ENCODE data around the gene ZMIZ1.

Gene ZMIZ1

DNA sequence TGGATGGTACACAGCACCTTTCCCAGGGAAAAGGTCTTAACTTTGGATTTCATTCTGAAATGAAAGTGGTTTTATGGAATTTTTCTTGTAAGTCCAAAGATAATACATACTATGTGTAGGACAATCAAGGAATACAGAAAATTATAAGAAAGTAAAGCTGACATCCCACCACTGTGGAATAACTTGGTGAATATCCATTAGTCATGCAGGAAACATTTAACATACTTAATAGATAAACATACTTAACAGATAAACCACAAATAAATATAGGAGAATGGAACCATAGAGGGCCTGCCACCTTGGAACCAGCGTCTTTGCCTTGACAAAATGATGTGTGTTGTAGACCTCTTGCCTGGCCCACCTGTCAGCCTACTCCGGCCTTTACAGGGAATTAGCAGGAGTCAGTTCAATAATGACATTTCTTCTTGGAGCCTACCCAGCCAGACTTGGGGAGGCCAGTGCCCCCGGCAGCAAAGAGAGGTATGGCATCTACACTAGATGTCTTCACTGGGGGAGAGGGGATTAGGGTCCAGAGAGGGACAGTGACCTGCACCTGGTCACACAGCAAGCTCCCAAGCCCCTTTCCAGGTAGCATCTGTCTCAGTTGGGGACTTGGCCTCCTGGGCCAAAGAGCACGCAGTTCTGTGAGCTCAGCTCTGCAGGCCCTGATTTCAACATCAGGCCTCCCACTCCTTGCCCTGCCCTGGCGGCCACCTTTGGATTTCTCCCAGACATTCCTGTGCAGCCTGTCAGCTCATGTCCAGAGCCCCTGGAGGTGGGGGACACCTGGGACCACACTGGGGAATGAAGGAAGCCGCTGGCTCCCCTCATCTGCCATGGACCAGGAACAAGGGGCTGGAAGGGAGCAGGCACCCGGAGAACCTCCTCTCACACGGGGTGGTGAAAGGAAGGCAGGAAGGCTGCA lies 165.9 kb downstream of the ZMIZ1 start:
- DNase-seq (ENCODE audit: low spot score): no peak

DNA sequence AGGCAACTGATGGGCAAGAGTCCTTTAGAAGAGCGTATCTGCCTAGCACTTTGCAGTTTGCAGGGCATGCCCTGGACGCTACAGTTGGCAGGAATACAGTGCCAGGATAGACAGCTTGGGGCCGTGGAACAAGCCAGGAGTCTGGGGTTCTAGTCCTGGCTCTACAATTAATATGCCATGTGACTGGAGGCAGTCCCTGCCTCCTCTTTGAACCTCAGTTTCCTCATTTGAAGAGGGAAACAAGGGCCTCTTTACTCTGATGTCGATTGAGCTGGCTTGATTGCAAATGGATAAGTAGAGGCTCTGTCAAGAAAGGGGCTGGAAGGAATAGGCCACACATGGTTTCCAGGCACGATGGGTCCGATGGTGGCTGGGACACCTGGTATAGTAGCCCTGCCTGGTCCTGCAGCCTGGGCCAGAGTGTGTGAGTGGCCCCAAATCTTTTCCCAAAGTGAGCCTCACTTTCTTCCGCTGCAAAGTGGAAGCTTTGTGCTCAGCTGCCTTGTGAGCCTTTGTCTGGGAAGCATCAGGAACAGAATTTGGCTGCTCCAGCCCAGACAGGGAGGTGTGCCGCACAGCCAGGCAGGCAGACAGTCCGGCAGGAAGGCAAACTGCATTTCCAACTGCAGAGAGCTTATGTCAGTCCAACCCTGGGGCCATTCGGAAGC lies 167.1 kb downstream of the ZMIZ1 start:
- no peak for DNase-seq (ENCODE audit: low spot score)

DNA sequence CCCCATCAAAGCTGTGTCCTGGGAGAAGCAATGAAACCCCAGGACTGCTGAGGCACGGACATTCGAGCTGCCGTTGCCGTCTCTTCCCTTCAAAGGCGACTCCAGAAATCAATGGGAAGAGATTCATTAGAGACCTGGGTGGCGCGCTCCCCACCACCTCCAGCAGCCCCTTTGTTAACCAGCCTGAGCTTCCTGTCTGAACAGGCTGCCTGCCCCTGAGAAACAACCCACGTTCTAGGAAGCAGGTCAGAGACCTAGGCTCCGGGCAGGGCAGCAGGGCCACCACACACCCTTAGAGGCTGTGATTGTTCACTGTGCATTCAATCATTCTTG lies 167.6 kb downstream of the ZMIZ1 start:
- no peak for DNase-seq (ENCODE audit: low spot score)

DNA sequence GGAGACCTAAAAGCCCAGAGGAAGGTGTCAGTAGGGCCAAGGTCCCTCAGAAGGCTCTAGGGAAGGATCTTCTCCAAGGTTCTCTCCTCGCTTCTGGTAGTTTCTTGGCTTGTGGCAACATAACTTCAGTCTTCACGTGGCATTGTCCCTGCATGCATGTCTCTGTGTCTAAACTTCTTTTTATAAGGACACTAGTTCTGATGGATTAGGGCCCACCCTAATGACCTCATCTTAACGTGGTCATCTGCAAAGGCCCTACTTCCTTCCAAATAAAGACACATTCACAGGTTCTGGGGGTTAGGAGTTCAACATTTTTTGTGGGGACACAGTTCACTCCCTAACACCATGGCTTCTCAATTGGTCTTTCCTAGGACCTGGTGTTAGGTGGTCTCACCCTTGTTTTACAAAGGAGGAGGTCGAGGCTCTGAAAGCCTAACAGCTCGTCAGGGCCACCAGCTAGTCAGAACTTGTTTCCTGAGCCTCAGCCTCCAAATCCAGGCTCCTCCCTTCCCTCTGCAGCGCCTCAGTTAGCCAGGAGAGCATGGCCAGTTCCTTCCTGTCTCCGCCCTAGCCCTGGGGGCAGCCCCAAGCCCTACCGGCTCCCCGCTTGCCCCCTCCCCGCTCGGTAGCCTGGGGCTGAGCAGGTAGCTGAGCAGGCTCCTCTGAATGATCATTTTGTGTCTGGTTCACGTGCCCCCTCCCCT lies 168.8 kb downstream of the ZMIZ1 start:
- no peak for DNase-seq (ENCODE audit: low spot score)

DNA sequence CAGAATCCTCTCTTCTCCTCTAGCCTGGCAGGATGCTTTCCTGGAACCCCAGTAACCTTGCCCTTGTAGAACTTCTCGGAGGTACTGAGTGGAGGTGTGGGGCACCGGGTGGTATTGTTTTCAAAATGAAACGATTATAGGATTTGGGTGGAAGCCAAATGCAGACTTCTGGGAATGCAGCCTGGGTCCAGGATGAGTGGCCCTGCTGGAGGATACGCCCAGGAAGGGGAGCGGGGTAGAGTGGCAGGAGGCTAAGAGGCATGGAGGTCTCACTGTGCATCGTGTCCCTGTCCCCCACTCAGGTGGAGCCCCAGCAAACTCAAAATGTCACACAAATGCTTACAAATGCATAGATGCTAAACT lies 169.4 kb downstream of the ZMIZ1 start:
- DNase-seq (ENCODE audit: low spot score): no peak

DNA sequence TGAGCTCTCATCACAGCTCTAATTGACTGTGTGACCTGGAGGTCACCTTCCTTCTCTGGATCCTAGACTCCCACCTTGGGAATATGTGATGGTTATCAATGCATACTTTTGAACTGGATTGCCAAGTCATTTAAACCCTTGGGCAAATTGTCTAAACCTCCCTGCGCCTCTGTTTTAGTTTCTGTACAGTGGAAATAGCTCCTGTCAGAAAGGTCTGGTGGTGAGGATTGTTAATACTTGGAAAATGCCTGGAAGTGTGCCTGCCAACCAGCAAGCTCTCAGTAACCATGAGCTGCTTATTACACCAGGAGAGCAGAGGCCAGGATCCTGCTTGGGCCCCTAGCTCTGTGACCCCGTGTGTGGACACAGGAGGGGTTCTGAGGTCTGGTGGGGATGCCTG lies 169.8 kb downstream of the ZMIZ1 start:
- no peak for DNase-seq (ENCODE audit: low spot score)

DNA sequence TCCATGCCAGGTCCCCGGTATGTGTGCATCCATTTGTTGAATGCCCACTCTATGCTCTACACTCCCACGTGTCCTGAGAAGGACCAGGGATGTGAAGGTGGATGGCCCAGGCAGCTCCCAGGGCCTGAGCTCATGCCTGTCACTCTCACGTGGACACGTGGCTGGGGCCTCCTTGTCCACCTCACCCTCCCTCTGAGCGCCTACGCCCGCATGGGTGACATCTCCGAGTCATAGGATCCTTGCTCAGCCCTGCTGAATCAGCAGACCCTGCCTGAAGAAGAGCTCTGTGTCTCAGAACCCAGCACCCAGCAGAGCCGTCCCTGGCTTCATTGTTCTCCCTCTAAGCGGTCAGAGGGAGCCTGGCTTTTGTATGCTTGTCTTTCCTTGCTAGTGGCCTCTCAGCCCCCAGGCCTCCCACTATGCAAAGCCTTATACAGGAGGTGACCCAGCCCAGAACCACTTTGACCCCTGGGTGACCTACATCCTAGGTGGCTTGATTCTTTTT lies 170.6 kb downstream of the ZMIZ1 start:
- DNase-seq (ENCODE audit: low spot score): no peak

DNA sequence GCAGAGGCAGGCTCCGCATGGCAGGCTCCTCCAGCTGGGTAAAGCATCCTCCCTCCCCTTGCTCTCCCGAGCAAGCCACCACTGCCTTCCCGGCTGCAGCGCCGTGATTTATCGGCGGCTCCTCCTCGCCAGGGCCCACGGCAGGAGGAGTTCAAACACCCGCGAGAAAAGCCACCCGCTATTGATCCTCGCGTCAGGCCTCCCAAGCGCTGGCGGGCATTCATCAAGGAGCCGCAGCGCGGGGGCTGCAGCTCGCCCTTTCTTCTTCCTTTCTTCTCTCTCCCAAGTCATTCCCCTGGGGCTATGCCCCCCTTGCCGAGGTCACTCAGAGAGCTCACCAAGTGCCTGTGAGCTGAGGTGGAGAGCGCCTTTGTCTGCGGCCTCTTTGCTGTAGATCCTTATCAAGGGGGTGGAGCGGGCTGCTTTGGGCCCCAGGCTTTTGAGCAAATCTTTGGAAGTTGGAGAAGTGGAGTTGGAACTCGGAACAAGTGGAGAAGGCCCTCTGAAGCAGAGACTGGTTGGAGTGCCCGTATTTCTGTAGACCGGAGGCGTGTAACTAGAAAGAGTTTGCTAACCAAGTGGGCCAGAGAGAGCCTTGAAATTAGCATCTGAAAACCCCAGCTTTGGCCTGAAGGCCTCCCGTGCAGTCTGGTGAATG lies 171.3 kb downstream of the ZMIZ1 start:
- no peak for DNase-seq (ENCODE audit: low spot score)

DNA sequence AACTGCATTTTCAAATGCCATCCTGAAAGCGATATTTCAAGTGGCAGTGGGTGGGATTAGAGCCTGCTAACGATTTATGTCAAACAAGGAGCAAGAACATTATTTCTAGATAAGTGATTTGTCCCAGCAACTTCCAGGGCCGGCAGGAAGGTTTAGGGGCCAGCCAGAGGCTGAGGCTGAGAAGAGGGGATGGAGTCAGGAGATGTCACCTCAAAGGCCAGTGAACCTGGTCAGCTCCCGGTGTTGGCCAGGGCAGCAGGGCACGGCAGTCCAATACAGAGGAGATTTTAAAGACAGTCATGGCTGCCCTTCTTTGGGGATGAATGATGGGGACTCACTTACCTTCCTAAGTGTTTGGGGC lies 172.8 kb downstream of the ZMIZ1 start:
- DNase-seq (ENCODE audit: low spot score): no peak

DNA sequence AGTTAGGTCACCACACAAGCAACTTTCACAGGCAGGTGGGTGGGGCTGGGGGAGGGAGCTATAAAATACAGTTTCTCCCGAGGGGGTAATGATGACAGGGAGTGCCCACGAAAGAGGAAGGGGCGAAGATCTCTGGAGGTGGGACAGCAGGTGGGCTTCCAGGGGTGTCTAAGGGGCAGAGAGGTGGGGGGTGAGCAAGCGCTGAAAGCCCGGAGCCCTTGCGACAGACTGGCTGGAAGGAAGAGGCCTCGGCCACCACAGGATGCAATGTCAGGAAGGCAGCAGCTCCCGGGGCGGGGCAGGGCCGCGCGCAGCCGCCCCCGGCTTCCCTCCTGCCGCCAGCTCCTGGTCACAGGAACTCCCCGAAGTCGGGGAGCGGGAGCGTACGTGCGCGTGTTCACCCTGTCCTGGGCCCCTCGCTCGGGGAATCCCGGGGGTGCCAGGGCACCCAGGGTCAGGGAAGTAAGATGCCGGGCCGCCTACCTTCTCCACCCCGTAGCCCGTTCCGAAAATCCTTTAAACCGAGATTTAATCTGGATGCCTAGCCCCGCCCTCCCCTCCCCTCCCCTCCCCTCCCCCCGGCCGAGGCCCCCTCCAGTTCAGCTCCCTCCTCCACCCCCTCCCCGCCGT lies 173.3 kb downstream of the ZMIZ1 start:
- no peak for DNase-seq (ENCODE audit: low spot score)

DNA sequence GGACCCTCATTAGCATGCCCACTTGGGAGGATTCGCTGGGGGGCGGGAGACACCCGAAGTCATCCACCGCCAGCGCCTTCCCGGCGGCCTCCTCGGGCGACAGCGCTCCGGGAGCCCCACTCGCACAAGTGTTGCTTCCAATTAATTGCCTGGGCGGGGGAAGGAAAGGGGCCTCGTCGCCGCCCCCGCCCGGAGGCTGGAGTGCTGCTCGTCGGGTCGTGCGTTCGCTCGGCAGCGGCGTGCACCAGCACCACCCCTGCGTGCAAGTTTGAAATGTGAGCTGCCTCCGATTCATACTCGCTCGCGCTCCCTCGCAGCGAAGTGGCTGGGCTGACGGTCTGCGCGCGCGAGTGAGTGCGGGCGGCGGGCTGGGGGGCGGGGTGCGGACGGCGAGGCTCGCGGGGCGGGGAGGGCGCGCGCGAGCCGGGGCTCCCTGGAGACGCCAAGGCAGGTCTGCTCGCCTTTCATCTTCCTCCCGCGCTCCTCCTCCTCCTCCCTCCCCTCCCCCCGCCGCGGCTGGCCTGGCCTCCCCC lies 173.9 kb downstream of the ZMIZ1 start:
- DNase-seq (ENCODE audit: low spot score): peak; percentile 43

DNA sequence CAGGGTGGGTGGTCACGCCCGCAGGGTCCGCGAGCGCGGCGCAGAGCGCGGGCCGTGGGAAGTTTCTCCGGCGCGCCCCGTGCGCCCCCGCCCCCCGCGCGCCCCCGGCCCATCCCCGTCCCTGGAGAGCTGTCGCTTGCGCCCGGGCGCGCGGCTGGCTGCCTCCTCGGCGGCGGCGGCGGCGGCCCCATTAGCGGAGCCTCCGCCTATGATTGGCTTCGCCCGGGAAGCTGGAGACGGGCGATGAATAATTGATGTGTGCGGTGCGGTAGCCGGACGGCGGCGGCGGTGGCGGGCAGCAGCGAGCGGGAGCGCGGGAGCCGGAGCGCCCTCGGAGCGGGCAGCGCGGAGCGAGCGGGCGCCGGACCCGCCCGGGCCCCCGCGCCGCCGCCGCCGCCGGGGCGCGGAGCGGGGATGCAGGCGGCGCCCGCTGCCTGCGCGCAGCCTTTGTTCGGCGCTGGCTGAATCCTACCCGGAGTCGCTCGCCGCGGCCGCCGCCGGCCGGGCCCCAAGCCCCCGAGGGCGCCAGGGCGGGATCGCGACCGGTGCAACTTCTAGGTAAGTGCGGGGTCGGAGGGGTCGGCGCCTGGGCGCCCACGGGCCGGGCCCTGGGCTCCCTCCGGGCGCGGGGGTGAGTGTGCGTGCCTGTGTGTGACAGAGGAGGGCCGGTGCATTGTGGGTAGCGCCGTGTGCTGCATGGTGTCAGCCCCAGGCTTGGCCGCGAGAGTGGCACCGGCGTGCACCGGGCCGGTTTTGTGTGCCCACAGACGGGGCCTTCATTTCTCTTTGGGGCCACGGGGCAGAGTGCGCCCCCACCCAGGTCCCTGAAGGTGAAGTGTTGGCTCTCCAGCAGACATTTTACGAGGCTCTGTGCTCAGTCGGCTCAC lies 174.7 kb downstream of the ZMIZ1 start:
- peak; percentile 50 for DNase-seq (ENCODE audit: low spot score)

DNA sequence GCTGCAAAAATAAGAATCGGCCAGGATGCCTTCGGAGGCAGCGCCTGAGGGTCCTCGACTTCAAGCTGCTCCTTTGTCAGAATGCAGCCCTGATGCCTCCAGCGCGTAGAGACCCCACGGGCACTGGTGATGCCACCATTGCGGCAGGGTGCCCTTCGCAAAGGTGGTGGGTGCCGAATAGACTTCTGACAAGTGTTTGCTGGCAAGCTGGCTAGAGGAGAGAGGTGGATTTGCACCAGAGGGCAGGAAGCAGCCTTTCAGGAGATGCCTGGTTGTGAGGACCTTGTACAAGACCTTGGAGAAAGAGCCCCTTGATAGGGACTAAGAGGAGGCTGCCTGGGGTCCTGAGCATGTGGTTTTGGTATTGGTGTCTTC lies 175.3 kb downstream of the ZMIZ1 start:
- no peak for DNase-seq (ENCODE audit: low spot score)

DNA sequence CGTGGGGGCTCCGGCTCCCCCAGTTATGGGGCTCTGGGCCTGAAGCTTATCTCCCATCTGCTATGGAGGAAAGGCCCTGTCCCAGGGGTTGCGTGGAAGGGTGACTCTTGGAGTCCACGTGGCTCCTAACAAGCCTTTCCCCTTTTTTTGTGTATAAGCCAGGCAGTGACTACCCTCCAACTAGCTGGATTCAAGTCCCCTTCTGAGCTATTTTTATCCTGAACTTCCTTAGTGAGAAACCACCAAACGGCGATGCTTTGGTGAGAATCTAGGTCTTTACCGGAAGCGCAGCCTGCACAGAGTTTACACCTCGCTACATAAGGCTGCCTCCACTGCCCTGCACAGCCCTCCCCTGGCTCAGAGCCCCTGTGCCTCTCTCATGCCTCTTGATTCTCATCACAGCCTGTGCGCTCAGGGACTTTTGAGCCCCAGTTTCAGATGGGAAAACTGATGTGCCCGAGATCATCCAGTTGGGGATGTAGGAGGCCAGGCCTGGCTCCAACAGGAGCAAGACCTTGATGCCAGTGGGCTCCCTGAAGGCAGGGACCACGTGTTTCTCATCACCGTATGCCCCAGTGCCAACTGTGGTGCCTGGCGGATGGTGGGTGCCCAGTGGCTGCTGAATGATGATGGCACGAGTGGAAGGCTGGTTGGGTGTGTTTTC lies 176.2 kb downstream of the ZMIZ1 start:
- DNase-seq (ENCODE audit: low spot score): no peak

DNA sequence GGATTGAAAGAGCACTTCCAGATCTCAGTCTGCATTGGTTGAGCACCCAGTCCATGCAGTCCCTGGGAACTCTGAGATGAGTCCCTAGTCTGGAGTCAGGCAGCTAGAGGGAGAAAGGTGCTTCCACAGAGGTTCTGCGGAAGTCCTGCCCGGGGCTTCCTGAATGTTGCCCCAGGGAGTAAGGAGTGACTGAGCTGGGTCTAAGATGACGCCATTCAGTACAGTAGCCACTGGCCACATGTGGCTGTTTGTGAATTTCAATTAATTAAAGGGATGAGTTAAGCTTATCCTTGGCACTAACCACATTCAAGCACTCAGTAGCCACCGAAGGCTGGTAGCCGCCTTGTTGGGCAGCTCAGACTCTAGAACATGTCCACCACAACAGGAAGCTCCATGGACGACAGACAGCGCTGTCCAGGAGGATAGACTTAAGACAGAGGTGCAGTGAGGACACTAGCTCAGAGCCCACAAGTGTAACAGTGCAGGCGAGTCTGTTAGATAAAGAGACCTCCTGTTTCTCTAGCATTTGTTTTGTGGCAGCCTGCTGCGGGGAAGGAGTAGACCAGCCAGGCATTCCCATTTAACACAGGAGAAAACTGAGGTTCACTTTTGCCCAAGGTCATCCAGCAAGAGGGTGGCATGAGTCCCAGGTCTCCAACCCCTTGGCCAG lies 176.9 kb downstream of the ZMIZ1 start:
- DNase-seq (ENCODE audit: low spot score): no peak

DNA sequence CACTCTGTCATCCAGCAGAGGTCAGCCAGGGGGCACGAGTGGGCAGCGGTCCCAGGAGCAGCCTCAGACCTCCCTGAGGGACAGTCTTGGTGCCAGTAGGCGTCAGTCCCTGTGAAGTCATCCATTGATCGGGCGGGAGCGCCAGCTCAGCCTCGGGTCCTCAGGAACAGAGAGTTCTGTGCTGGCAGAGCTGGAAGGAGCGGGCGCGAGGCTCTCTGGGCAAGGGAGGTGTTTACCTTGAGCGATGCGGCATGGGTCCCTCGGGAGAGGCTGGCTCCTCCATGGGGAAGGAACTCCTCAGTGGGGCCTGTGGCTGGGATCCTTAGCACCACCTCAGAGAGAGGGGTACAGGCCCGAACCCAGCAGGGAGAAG lies 177.4 kb downstream of the ZMIZ1 start:
- DNase-seq (ENCODE audit: low spot score): no peak

DNA sequence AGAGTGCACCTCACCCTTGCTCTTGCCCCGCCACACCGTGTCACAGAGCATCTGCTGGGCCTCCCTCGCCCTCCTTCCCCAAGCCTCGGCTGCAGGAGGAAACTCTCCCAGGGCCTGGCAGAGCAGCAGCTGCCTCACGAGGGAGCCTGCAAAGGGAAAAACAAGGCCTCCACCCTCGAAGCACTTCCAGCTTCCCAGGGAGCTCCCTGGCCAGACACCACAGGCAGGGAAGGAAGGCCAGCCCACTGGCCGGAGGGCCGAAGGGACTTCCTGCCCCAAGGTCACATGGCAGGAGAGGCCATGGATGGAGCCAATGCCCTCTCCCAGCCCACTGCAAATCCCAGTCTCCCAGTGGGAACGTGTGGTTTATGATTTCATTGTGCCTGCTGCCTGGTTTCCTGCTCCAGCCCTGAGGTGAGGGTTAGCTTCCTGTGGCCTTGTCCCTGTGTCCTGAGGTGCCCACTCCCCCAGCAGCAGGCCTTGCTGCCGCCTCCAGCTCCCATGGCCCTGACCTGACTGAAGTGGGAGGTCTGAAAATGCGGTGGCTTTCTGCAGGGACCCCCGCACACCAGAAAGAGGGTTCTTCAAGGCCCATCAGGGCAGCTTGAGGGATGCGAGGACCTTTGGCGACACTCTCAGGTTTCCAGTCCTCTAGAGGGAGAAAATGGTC lies 178.0 kb downstream of the ZMIZ1 start:
- no peak for DNase-seq (ENCODE audit: low spot score)

DNA sequence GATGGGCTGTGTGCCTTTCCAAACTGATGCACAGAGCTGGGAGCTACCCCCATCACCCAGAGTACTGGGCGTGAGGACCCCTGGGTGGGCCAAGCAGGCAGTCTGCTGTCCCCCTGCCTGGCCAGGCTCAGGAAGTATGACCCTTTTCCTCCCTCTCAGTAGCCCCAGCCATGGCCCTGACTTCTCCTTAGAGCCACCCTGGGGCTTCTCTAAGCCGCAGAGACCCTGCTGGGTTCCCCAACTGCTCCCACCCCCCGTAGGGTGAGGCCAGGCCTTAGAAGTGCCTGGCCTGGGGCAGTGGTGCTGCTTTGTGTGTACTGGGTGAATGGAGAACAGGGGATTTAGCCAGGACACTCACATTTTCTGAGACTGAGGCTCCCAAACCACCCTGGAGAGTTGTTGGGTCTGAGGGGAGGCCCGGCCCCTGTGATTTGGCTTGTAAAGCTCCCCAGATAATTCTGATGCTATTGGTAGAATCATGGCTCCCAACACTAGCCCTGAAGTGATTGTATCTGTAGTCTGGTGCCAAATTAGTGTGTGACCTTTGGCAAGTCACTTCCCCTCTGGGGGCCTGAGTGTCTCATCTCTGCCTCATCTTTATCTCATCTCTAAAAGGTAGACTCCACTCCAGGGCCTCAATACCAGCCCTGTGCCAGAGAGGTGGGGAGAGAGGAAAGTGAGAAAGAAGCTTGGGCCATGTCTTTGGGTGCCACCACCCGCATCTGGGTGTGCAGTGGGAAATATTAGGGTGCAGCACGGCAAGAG lies 178.8 kb downstream of the ZMIZ1 start:
- DNase-seq (ENCODE audit: low spot score): no peak

All from CD4-positive, alpha-beta T cell treated with Interleukin-15 for 4 hours (primary cell).